SK-N-SH (cell line): ENCODE data around the gene BRWD1.

Source experiments
- NFIC ChIP-seq: IDR thresholded peaks from 2 replicates; pipeline ENCODE4 v1.4.0; 2012; ENCODE audit warnings: borderline replicate concordance
- RCOR1 ChIP-seq: fragments of 150-350 bp; IDR thresholded peaks from 2 replicates; pipeline ENCODE4 v1.6.1; 2017; ENCODE audit warnings: antibody characterized with exemption, low read length

DNA sequence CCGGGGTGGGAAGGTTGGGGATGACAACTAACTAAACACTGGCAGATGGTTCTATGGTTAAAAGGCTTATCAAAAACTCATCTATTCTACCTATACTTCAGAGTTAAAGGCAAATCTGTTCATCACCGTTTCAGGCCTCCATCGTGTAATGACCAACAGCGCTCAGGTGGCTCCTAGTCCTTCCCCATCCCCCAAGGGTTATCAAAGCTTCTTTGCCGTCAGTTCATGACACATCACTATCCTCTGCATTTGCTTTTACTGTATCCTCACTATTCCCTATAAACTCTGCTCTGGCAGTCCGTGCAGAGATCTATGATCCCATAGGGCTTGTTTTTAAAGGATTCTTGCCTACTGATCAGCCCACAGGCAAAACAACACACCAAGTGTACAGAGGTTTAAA is 27.3 kb upstream of the BRWD1 start:
- TF ChIP-seq NFIC: no peak
- no peak for TF ChIP-seq RCOR1
